ENCODE results near the gene PEX19.

The PEX19 gene

DNA sequence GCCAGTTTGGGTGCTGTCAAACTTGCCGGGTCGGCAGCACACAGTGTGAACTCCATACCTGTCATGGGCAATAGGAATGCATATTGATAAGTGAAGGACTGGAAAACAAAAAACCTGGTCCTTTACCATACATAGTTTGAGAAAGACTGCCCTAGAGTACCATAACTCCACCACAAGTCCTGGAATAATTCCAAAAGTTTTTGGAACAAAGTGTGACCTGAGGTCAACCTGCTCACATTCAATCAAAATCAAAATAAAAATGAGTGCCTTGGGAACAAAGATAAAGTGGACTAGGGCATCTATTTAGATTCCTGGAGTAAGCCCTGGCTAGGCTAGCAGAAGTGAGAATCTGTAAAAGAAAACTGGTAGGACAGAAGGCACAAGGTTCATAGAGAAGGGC is 7.6 kb downstream of the PEX19 start:
- no peak for DNase-seq (ENCODE audit: low spot score)

DNA sequence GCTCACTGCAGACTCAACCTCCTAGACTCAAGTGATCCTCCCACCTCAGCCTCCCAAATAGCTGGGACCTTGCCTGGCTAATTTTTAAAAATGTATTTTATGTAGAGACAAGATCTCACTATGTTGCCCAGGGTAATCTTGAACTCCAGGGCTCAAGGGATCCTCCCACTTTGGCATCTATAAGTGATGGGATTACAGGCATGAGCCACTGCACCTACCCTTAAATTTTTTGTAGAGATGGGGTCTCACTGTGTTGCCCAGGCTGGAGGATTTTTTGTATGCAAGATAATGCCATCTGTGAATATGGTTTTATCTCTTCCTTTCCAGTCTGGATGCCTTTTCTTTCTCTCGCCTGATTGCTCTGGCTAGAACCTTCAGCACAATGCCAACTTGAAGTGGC is 13.9 kb downstream of the PEX19 start:
- DNase-seq (ENCODE audit: low spot score) = no peak

DNA sequence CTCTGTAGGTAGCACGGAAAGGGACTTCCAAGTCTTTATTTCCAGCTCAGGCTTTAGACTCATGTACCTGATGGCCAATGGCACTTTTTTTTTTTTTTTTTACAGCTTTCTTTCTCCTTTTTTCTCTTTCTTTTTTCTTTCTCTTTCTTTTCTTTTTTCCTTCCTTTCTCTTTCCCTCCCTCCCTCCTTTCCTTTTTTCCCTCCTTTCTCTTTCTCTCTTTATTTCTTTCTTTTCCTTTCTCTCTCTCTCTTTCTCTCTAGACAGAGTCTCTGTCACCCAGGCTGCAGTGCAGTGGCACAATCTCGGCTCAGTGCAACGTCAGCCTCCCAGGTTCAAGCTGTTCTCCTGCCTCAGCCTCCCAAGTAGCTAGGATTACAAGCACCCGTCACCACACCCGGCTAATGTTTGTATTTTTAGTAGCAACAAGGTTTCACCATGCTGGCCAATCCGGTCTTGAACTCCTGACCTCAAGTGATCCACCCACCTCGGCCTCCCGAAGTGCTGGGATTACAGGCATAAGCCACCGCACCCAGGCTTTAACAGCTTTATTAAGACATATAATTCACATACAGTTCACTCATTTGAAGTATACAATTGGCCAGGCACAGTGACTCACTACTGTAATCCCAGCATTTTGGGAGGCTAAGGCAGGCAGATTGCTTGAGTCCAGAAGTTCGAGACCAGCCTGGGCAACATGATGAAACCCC is 17.5 kb downstream of the PEX19 start:
- no peak for DNase-seq (ENCODE audit: low spot score)

DNA sequence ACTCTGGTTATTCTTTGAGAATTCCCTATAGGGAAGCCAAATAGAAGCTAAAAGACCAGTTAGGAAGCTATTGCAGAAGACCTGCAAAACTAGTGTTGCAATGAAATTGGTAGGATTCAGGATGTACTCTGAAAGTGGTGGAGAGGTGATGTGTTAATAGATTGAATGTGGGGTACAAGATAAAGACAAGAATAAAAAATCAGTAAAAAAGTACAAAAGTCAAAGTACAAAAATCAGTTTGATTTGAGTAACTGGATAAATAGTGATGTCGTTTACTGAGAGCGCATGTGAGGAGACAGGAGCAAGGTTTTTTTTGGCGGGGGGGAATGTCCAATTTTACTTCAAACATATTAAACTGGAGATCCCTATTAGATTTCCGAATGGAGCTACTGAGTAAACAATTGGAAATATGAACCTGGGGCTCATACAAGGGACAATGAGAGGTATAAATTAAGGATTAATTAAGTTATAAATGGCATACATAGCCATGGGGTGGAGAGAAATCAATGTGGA is 20.1 kb downstream of the PEX19 start:
- no peak for DNase-seq (ENCODE audit: low spot score)

DNA sequence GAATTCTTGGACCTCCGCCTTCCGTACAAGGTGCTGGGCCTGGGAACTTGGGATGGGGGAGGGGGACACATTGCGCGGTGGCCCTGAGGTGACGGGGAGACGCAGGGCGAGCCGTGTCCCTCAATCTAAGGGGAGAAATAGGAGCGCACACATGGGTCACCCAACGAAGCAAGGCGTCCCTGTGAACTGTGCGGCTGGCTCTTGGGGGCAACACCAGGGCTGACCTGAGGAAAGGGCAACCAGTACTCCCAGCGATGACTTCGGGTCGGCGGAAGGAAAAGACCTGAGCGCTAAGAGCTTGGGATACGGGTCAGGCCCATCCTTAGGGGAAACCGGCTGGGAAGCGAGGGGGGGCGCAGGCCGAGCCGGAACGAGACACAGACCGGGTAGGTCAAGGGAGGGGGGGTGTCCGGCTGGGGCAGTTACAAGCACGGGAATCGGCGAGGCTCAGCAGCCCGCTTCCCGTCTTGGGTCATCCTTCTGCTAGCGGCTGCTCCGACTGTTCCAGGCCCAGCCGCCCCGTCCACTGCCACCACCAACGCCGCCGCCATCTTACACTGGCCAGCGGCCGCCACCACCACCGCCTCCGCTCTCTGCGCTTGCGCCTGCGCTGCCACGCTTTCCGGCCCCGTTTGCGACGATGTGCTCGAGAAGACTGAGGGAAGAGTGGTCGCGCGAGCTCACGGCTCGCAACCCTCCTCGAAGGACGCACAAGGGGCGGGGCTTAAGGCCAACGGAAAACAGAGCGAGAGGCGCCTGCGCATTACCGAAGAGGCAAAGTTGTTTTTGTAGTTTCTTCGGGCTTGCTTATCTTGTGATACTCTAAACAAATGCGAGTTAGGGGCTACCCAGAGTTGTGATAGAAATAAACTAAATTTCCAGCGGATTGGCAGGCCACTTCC is 22.8 kb downstream of the PEX19 start, which contains the start of gene DCAF8:
Gene DCAF8 (minus strand): TSS at position 657 of the 902 bp plus-strand sequence. CDS start 18,541 bp downstream, outside the sequence.
- peak; percentile 98 for DNase-seq (ENCODE audit: low spot score)

DNA sequence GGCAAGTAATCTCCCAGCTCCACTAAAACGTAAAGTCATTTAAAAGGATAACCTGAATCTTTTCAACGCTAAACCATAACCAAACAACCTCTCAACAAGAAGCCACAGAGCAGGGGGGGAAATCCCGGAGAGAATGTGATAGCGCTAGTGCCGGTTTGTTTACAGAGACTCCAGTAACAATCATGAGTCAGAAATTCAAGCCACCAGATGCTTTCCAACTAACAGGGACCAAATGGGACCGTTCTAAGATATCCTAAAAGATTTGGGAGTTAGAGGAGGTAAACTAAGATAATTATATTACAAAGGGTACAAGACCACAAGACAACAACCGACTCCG is 23.4 kb downstream of the PEX19 start:
- peak; percentile 60 for DNase-seq (ENCODE audit: low spot score)

DNA sequence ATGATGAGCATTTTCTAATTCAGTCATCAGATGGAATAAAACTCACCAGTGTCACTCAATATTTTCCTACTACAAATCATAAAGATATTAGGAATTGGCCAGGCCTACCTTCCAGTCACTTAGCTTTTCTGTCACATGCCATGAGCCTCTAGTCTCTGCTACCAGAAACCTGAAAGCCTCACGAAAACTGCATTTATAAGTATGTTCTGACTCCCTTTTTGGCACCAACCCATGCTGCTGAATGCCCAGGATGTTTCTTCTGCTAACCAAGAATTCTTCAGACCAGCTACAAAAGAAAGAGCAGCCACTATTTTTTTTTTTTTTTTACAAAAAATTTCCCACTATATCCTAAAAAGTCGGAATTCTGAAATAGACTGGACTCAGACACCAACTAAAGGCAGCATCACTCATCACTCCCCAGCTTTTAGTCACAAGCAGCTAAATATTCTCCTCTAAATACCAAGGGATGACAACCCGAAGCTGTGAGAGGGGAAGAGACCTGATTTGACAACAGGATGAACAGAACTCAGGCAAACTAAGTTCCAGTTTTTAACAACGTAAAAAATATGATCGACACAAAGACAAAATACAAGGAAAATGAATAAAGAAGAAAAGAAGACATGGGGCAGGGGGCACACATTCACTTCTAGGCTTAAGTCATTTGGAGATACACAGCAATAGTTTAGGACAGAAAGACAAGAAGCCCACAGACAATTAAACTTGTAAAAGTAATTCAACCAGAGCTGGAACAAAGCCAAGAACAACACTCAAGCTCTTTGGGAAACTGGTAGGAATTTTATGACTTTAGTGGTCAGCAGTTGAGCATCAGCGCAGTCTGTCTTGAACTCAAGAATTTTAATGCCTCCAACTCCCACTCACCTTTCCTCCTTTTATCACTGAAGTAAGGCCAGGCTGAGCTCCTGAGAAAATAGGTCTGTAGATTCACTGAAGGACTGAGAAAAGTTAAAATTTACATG is 24.2 kb downstream of the PEX19 start:
- DNase-seq (ENCODE audit: low spot score) = peak; percentile 82

DNA sequence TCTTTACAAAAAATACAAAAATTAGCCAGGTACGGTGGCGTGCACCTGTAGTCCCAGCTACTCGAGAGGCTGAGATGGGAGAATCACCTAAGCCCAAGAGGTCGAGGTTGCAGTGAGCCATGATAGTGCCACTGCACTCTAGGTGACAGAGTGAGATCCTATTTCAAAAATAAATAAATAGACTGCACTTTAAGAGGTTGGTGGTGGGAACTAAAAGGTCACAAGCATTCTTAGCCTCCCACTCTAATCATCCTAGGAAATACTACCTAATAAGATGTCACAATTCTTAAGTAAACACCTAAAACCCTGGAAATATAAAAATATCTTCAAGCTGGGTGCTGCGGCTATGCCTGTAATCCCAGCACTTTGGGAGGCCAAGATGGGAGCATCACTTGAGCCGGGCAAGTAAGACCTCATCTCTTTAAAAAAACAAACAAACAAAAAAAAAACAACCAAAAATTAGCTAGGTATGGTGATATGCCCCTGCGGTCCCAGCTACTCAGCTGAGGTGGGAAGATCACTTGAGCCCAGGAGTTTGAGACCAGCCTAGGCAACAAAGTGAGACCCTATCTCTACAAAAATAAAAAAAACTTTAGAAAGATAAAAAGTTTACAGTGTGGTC is 26.6 kb downstream of the PEX19 start:
- DNase-seq (ENCODE audit: low spot score) = no peak

DNA sequence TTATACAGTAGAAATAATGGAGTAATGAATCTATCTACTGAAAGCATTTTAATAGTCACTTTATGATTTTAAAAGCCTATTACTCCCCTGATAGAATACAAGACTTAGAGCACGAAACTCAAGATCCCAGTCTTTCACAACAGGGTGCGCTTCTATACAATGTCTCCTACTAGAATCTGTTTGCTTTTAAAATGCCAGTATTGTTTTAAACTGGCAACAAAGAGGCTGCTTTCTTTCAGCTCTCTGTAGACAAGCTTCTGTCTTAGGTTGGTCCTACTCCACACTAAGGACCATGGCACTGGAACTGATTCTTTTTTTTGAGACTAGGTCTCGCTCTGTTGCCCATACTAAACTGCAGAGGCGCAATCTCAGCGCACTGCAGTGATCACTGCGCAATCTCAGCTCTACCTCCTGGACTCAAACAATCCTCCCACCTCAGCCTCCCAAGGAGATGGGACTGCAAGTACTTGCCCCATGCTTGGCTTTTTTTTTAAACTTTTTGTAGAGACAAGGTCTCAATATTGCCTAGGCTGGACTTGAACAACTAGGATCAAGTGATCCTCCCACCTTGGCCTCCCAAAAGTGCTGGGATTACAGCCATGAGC is 27.4 kb downstream of the PEX19 start:
- no peak for DNase-seq (ENCODE audit: low spot score)

DNA sequence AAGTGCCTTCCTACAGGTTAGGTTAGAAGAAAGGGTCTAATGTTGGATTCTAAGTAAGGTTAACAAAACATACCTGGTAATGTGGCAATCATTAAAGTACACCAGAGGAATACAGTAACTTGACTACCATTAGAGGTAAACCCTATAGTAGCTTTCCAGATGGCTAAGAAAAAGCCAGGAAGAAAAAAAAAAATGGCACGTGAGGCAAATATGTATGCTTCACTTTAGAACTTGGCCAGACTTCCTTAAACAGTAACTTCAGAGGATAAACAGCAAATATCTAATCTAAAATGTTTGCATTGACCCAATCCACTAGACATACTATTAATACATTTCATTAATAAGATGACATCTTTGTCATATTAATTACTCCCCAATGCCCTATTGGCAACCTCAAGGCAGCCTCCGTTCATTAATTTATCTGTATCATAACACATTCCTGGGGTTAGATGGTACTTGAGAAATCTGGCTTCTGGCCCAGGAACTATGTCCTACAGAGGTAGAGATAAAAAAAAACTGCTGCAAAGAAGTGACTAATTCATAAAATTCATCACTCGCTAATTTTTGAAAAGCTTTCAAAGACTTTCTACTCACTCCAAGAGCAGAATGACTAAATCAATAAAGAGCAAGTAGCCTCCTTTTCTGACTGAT is 28.4 kb downstream of the PEX19 start:
- DNase-seq (ENCODE audit: low spot score) = no peak

DNA sequence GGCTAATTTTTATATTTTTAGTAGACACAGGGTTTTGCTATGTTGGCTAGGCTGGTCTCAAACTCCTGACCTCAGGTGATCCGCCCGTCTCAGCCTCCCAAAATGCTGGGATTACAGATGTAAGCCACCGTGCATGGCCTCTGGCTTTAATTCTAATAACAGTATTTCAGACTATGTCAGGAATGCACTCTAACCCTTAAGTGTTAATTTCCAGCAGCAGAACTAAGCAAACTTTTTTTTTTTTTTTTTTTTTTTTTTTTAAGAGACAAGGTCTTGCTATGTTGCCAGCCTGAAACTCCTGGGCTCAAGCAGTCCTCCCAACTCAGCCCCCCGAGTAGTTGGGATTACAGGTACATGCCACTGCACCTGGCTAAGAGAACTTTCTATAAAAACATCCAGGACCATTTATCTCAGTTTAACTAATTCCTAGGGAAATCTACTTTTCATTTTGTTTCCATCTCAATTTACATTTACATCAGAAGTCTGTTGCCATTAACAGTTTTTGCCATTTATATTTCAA is 29.1 kb downstream of the PEX19 start:
- no peak for DNase-seq (ENCODE audit: low spot score)

DNA sequence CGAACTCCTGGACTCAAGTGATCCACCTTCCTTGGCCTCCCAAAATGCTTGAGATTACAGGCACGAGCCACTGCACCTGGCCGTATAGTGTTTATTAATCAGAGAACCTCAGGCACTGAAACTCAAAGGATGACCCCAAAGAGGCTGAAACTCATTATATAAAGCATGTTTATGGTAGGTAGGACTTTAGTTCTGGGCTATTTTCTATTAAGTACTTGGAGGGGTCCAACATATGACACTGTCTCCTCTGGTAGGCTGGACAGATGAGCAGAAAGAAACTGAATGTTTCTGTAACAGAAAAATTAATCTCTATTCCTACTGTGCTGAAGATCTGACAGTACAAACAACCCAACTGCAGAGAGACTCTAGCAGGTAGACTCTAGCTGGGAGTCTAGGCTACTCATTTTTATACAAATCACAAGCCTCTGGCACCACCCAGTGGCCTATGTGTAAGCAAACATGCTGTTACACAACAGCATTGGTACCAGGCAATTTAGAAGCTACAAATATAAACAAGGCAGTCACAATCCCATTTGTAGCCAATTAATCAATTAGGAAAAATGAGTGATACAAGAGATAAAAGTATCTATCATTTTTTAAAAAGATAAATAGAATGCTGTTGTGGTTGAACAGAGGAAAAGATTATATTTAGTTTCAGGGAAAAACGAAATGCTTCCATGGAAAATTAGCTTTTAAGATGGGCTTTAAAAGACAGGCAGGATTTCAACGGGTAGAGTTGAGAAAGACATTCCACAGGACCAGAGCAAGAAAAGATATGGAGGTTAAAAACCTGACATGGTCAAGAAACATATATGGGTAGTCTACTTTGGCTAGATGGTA is 33.0 kb downstream of the PEX19 start:
- DNase-seq (ENCODE audit: low spot score) = peak; percentile 36

DNA sequence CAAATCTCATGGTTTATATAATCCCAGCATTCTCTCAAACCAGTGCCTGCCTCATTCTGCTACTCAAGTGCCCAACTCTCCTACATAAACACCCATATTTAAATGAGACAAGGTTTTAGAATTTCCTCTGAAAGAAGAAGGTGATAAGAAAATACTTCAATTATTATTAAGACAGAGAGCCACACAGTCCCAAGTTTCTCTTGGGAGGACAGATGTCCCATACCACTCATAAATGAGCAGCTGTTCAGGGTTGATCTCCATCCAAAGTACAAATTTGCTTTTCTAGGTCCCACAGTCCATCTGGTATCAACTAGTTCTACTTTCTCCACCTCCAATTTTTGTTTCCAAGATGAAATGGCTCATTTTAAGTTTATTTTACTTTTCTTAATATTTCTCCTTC is 33.9 kb downstream of the PEX19 start:
- DNase-seq (ENCODE audit: low spot score) = no peak

DNA sequence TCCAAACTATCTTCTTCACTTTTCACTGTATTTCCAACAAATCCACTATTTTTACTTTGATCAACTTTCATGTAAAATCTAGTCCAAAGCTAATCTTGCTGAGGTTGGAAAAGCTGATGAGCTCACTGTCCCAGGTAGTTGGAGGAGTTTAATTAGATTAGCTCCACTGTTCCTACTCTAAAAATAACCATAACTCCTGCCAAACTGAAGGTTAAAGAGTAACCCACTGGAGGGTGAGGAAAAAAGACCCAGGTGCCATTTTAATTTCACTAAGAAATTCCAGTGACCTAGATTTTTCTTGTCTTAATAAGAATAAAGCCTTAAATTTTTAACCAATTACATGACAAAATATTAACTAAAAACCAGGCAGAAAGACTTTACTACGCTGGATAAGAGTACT is 37.9 kb downstream of the PEX19 start:
- no peak for DNase-seq (ENCODE audit: low spot score)

DNA sequence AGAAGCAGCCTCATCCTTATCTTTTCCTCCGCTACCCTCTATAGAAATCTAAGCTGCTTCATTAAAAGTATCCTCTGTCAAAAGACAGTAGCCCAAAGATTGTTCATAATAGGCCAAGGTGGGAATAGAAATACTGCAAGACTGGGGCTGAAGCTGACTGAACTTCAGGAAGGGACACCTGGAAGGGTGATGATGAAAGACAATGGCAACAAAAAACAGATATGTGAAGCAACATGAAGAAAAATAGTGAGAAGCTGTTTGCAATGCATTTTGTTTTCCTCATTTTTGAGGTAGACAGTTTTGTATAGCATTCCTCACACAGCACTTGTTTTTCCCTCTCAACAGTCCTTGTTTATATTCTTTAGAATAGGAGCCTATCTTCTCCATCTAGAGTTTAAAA is 39.5 kb downstream of the PEX19 start:
- no peak for DNase-seq (ENCODE audit: low spot score)

DNA sequence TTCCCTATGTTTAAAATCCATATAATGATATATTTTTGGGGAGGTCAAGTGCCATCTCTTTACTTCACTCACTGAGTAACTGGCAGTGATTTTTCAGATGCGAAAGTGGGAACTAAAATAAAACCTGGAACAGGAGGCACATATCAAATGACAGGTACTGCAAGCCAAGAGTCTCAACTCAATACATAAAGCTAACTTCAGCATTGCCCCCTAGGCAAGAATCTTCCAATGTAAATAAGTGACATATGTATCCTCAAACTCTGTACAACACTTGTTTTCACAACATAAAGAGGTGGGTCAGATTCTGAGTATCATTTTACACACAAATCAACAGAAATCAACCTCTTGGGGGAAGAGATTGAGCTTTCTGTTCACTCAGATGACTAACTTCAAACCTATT is 40.7 kb downstream of the PEX19 start:
- no peak for DNase-seq (ENCODE audit: low spot score)

DNA sequence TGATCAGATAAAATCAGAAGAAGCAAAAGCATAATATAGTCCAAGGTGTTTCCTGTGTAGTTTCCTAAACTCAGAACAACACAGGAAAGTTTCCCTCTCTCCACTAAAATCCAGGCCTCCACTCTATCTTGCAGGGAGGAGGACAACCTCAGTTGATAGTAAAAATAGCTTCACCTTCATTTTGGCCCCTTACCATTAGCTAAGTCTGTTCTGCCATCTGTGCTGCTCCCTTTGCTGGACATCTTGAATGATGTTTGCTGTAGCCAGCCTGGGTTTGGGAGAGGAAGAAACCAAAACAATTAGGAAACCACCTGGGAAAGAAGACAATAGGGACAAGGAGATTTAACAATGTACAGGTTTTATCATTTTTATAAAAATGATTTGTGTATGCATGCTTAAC is 41.2 kb downstream of the PEX19 start:
- DNase-seq (ENCODE audit: low spot score) = no peak

DNA sequence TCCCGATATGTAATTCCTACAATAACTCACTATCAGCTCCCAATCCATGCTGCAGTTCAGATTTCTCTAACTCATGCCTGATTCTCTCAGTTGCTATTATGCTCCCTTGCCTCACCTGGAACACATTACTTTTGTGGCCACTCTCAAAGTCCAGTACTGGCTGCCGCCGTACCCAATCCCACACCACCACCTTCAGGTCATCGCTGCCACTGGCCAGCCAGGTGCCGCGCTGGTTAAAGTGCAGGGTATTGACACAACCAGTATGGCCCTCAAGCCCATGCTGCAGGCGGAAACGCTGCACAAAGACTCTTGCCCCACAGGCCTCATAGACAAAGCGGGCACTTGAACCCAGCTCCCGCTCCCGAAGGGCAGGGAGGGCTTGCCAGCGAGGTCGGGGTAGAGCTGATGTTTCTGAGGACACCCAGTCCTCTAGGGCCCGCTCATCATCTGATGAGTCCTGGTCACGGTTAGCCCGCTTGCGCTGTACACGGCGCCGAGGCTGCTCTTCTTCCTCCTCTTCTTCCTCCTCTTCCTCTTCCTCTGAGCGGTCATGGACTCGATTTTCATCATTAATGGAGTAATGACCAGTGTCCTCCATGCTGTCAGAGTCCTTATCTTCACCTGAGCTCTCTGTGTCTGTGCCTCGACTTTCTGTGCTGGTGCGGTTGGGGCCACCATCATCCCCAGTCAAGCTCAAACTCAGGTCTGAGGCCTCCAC is 45.2 kb downstream of the PEX19 start:
- DNase-seq (ENCODE audit: low spot score) = no peak

DNA sequence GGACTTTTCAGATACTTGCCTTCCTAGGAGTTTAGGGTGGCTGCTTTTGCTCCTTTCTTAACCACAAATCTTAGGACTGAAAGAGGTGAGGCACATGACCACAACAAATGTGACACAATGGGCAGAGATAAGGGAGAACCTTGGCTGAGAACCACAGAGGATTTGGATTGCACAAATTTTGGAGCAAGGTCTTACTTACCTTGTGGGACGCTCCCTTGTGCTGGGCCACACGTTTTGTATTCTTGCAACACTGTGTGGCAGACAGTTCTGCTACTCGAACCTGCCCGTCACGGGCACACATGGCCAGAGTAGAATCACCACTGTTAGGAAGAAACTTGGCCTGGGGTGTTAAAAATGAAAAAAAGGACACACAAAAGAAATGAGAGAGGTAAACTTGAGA is 46.5 kb downstream of the PEX19 start:
- no peak for DNase-seq (ENCODE audit: low spot score)

Data from LoVo (cell line).